ENCODE results near the gene SLC40A1. TPM values are rescaled to one million over a fixed set of nuclear protein-coding genes. Genes with fewer than 3 reads are reported as not detected.

SLC40A1 gene
- total RNA-seq, 1 experiment from 2014 or later: under 0.01 TPM

GRCh38 chr2:189541591-189541990 is 39.0 kb downstream of the SLC40A1 start:
- no peak for DNase-seq (ENCODE audit: low read depth)

GRCh38 chr2:189540551-189540950 is 40.0 kb downstream of the SLC40A1 start:
- no peak for DNase-seq (ENCODE audit: low read depth)

- no peak for DNase-seq (ENCODE audit: low read depth)
Measured at GRCh38 chr2:189538402-189538801, 42.2 kb downstream of the SLC40A1 start.

GRCh38 chr2:189536830-189537229 is 43.8 kb downstream of the SLC40A1 start:
- no peak for DNase-seq (ENCODE audit: low read depth)

GRCh38 chr2:189534854-189535832 is 45.4 kb downstream of the SLC40A1 start:
- no peak for DNase-seq (ENCODE audit: low read depth)

GRCh38 chr2:189533288-189534035 is 47.1 kb downstream of the SLC40A1 start:
- DNase-seq (ENCODE audit: low read depth): no peak

DNA sequence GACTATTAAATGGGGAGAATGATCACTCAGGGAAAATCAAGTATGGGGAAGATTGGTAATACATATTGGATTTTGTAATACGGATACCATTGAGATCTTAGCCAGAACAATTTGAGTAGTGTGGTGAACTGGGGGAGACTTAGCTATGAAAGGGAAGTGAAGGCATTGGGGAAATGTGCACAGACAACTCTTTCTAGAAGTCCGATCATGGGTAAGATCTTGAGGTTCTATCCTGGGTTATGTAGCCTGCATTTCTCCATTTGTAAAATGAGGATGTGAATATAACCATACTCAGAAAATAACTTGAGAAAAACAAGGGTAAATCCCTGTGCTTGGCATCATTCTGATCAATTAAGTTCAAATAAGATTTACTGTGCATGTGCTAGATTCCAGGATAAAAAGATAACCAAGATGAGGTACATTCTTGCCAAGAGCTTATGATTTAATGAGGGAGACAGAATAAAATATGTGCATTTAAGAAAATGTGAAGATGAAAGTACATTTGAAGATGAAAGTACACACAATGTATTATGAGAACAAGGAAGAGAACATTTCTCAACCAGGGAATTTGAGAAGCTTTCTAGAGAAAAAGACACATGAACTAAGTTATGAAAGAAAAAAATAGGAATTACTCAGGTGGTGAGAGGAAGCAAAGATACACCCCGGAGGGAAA is 49.5 kb downstream of the SLC40A1 start:
- no peak for DNase-seq (ENCODE audit: low read depth)

DNA sequence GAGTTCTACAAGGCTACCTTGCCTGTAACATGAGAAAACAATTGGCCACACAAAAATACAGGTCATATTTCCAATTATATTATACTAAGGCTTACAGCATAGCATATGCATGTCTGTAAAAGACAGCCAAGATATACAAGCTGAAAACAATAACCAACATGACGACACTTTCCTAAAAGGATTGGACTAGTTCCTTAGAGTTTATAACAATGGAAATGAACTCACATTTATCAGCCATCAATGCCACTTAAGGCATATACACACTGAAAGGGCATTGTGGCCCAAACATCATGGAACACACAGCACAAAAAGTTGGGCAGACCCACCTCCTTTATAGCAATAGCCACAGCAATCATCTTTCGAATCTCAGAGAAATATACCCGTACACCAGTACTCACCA is 52.0 kb downstream of the SLC40A1 start:
- no peak for DNase-seq (ENCODE audit: low read depth)

DNA sequence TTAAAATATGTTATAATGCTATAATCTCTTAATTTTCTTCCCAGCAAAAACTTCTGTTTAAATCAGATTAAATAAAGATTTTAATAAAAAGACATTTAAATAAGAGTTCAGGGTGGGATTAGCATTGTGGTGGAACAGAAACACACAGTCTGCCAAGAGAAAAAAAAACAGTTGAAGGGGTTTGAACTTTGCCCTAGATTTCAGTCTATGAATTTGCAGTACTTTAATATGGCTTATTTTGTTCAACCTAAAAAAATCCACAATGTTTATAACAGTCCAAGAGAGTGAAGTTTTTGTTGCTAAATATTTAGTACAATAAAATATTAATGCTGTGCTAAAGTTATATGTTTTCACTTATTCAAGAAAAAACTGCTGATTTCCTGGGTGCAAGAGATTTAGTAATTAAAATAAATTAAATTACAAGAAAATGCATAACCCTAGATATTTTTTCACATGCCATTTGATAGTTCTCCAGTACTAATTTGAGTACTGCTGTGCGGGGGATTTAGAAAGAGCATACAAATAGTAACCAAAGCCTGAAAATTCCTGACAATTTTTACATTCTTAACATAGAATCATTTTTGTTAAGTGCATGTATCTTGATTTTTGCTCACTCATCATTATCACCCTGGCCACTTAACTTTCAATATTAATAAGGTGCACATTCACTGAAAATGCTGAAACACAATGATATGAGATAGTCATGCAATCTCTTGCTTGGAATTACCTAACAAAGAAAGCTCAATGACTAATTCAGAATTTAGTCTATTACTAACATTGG is 52.6 kb downstream of the SLC40A1 start:
- no peak for DNase-seq (ENCODE audit: low read depth)

- DNase-seq (ENCODE audit: low read depth): no peak
Measured at GRCh38 chr2:189527041-189527750, 53.4 kb downstream of the SLC40A1 start.

GRCh38 chr2:189526241-189526640 is 54.3 kb downstream of the SLC40A1 start:
- DNase-seq (ENCODE audit: low read depth): no peak

DNA sequence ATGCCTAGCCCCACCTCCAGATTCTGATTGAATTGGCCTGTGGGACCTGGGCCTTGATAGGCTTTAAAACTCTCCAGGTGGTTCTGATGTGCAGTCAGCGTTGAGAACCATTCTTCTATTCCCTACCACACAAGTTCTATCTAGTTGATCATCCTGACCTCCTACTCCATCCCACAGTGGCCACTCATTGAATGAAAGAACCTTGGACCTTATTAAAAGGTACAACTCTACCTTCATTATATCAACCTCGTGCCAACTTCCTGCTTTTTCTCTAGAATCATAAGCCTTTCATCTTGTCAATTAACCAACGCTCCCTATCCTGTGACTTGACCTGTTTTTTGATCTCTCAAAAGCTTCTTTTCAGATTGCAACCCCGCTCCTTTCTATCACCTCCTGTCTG is 55.8 kb downstream of the SLC40A1 start:
- no peak for DNase-seq (ENCODE audit: low read depth)

DNA sequence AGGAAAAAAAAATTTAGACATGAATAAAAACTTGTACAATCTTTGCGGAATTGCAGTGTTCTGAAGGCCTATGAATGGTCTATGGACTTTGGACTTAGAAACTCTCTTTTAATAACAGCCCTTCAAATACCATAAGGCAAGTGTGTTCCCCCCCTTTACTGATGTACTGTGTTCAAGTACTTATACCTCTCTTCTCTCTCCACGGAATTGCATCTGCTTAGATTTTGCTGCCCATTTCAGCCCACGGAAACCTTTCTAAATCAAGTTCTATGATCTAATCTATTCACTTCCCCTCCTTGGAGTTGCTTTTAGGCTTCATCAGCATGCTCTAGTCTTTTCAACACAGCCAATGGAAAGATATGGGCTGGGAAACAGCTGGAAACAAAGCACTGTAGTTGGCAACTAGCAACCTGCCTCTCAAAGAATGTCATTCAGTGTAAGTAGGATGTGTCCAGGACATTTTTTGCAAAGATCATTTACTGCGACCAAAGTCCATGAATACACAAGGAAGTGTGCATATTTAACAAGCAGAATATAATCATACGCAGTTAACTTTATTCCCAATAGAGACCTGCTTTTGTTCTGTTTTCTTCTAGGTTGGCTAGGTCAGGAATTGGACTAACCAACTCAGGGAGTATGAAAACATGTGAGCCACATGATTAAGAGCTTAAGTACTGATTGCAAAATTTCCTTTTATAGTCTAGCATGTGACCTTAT is 58.0 kb downstream of the SLC40A1 start:
- DNase-seq (ENCODE audit: low read depth): no peak

DNA sequence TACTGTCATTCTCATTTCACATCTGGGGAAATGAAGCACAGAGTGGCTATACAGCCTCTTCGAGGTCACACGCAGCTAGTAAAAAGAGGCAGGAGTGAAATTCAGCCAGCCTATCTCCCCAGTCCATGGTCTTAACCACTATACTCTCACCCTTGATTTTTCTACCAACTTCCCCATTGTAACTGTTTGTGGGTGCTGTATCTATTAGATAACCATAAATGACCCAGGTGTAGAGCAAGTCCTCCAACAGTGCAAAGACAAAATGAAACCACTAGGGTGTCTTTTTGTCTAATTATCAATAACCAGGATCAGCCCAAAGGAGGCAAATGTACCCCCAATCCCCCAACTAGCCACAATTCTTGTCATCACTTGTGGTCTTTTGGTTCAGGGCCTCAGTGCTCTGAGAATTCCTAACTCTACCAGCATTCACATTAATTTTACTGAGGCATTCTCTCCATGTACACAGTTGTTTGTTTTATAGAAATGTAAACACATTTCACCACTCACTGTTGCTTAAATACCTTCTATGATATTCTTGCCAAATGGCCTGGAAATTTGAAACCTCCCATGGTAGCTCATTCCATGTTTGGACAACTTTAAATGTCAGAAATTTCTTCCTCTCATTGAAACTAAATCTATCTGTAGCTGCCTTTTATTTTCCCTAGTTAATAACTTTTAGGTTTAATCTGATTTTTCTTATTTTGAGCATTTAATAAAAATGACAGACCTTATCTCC is 58.7 kb downstream of the SLC40A1 start:
- no peak for DNase-seq (ENCODE audit: low read depth)

- DNase-seq (ENCODE audit: low read depth): no peak
Measured at GRCh38 chr2:189519631-189520387, 60.8 kb downstream of the SLC40A1 start.

DNA sequence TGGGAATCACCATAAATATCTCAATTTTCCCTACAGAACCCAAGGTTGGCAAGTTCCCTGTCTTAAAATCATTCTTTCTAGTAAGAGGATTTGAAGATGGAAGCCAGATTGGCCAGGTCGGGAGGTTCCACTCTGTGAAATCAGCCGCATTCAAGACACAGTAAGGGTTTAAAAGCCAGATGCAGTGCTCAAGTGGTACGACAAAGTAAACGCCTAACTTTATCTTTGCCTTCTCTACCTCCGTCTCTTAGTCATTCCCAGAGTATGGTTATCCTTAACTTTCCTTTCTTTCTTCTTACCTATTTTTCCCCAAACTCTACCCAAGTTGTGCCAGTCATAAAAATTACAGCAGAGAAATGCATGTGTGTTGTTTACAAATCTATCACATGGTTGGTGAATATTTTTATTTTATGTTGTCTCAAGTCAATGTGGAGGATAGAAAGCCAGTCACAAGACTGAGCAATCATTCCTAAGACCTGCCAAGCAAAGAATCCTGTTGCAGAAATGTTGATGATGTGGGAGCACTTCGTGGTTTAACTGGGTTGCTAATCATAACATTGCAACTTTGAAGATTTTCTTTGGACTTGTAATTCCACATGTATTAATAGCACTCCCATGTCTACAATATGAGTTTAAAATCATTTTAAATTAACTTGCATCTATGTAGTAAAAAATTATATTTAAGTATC is 62.6 kb downstream of the SLC40A1 start:
- DNase-seq (ENCODE audit: low read depth): no peak

DNA sequence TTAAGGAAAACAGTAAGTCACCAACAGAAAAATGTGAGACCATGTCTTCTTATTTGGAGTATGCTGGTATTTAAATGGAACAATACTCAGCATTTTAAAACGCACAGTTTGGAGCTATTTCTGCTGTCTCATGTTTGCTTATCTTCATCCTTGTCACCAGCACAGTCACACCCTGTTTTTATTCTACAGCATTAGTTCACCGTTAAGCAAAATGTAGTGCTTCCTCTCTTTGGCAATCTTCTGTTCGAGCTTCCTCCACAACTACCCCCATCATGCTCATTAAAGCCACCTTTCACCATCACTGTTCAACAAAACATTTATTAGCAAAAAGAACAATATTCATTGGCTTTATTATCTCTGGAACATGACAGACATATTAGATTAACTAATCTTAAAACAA is 64.0 kb downstream of the SLC40A1 start:
- no peak for DNase-seq (ENCODE audit: low read depth)

GRCh38 chr2:189515264-189515663 is 65.3 kb downstream of the SLC40A1 start:
- DNase-seq (ENCODE audit: low read depth): no peak

Measured in RPMI7951 (cell line).